SH-SY5Y (cell line): Measurements from ENCODE around the gene HMGN1.

Experiments
- GATA2 ChIP-seq: IDR thresholded peaks from 2 replicates; pipeline ENCODE4 v1.6.1; 2011; ENCODE audit warnings: mild to moderate bottlenecking, low read depth, low read length
- GATA3 ChIP-seq: IDR thresholded peaks from 2 replicates; pipeline ENCODE4 v1.6.1; 2011; ENCODE audit warnings: low read depth, mild to moderate bottlenecking, low read length, moderate library complexity

DNA sequence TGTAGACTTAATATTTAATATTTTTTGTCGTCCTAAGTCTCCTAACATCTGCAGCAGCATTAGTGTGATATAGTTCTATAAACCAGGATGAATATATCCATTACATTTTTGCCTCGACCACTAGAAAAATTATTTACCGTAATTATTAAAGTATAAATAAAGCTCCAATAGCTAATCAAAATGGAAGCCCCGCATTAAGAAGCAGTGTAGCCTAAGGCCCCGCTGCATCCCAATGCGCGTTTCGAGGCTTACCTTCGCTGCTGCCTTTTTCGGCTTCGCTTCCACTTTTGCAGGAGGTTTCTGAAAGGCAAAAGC, 891 bp downstream of the HMGN1 start:
- TF ChIP-seq GATA3 = no peak
- no peak for TF ChIP-seq GATA2
